Measurements from ENCODE around the gene AMACR. TPM values are rescaled to one million over a fixed set of nuclear protein-coding genes. Genes with fewer than 3 reads are reported as not detected.

Gene AMACR
- total RNA-seq: 4.8 and 12.9 TPM in 2 replicates

DNA sequence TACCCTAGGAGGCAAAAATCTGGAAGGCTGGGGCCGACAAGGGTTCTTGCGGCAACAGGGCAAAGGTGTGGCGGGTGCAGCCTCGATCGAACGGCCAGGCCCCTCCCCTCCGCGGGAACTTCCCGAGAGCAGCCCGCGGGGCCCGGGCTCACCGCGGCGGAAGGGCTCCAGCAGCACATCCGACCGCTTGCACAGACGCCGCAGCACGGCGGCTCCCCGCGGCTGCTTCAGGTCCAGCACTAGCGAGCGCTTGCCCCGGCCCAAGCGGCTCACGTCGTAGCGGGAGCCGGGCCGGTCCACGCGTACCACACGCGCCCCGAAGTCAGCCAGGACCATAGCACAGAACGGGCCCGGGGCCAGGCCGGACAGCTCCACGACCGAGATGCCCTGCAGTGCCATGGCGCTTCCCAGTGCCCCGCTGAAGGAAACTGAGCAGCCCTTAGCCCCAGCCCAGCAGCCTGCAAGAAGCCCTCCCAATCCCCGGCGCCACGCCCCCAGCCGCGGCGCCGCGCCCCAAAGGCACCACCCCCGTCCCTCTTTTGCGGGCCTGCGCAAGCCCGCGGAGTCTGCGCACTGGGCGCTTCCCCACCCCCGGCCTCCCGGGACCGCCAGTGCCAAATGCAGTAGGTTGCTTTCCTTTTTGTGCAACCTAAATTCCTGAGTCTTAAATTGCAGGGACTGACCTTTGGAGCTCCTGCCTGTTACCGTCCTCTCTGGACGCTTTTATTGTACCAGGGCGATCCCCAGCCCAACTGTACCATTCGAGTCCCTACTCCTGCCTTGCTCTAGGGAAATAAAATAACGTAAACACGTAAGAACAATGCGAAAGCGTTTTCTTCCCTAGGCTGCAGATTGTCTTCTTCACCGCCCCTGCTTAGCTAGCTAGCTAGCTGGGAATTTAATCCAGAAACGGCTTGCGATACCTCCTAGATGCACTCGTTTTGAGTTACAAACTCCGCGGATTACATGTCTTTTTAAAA is at the start of gene AMACR:
TSS of gene AMACR (minus strand) at position 430 of the 980 bp plus-strand sequence. CDS start at position 399, 31 bp downstream.

DNA sequence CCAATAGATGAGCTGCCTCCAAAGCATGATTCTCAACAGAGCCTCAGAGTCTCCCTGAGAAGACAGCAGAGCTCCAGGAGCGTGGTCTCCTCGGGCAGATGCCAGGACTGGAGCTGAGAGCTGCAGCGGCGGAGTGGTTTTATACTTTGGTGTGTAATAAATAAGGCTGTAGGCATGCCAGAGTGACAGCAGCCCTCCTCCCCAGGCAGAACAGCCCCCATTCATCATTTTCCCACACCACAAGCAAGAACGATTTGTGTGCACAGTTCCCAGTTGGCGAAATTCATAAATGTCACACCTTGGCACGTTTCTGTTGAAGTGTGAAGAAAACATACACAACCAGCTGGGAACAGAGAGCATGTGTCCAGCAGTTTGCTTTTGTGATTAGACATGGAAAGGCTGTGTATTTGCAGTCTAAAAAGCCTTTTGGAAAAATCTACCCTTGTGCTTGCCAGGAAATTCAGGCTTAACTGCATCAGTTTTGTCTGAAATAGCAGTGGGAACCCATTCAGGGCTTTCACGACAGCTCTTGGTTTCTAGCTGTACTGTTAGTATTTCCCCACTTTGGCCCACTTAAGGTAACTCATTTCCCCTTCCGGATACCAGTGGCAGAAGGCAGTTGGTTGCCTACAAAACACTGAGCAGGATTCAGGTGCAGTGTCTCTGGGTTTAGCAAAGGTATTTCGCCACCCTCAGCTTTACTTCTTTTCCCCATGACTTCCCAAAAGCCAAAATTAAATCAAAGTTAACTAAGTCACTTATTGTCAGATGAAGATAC is 35.4 kb upstream of the AMACR start, which contains the start of gene C1QTNF3:
TSS of gene C1QTNF3 (minus strand) at position 115 of the 778 bp plus-strand sequence. CDS start at position 27, 88 bp downstream.

DNA sequence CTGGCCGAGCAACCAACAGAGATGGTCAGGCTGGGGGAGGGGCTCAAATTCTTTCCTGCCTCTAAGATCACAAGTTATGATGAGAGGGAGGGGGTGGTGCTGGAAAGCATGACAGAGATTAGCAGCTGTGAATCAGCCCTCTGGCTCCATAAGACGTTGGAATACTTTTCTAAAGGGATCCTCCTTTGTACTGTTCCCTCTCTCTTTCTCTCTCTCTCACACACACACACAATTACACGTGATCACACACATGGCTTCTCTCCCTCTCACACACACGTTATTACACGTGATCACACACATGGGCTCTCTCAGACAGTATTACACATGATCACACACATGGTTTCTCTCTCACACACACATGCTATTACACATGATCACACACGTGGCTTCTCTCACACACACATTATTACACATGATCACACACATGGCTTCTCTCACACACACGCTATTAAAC is 23.2 kb downstream of the AMACR start, which contains the start of gene SLC45A2:
TSS of gene SLC45A2 (minus strand) at position 23 of the 454 bp plus-strand sequence. CDS start 110 bp downstream, outside the sequence.

DNA sequence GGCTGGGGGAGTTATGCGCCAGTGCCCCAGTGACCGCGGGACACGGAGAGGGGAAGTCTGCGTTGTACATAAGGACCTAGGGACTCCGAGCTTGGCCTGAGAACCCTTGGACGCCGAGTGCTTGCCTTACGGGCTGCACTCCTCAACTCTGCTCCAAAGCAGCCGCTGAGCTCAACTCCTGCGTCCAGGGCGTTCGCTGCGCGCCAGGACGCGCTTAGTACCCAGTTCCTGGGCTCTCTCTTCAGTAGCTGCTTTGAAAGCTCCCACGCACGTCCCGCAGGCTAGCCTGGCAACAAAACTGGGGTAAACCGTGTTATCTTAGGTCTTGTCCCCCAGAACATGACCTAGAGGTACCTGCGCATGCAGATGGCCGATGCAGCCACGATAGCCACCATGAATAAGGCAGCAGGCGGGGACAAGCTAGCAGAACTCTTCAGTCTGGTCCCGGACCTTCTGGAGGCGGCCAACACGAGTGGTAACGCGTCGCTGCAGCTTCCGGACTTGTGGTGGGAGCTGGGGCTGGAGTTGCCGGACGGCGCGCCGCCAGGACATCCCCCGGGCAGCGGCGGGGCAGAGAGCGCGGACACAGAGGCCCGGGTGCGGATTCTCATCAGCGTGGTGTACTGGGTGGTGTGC is 71.4 kb downstream of the AMACR start, which contains the start of gene RXFP3:
TSS of gene RXFP3 (plus strand) at position 6 of the 636 bp plus-strand sequence. CDS start at position 361, 355 bp downstream.

Other genes with a start within 250 kb of the AMACR start
- gene ADAMTS12, start 116.1 kb downstream of the AMACR start, total RNA-seq: 20.6 and 82.2 TPM in 2 replicates
- gene RXFP3, start 71.7 kb downstream of the AMACR start, total RNA-seq: 0.13 TPM in 1 of 2 replicates, not detected in the other
- gene SLC45A2, start 23.4 kb downstream of the AMACR start, total RNA-seq: not detected in 2 replicates
- 0.13 and 0.64 TPM in 2 replicates for gene C1QTNF3, start 35.2 kb upstream of the AMACR start, total RNA-seq

All from epithelial cell of alveolus of lung (primary cell).